GM19023 (cell line): ENCODE results near the gene EIF5AL1.
A peak's percentile ranks its signal among the peaks of the same experiment; 100 is the strongest.
"Not testable (repeated sequence)": the region's sequence is repeated elsewhere in the genome, so short reads cannot be mapped to it uniquely, and the experiment has no call there.

Source experiments
- ATAC-seq: cut with Tn5 transposase; IDR thresholded peaks from one replicate; pipeline ENCODE4 v1.9.1; 2021; ENCODE audit warnings: mild to moderate bottlenecking, moderate library complexity; ENCODE audit not compliant: unreplicated experiment

The EIF5AL1 gene

DNA sequence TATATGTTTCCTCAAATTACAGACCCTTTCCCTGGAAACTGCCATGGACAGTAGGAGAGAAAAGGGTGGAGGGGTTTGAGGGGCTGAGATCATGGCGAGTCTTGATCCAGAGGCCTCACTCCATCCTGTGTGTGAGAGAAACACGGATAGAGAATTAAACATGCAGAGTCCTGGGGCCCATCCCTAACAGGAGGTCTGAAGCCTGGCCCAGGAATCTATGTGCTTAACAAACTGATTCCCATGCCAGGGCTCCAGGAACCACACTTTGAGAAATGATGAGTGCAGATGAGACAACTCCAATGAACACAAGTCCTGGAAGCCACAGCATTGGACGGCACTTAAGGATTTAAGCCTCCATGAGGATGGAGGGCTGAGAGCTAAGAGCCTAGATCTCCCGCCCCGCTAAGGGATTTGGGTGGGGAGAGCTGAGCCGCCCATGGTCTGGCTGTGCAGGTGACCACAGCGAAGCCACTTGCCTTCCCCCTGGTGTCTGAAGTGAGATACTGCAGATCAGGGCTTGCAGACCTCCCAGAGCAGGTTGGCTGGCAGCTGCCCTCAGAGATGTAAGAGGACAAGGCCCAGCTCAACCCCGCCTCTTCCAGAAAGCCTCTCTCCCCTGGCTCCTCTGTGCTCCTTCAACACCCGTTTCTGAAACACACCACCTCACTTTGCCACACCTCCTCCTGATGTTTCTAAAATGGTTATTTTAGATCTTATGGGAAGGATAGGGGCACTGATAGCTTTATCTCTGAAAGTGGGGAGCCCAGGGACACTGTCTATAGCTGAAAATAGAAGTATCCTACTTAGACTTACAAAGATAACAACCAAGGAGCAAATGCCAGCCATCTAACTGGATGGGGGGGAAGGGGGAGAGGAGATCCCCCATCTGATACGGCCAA lies 24.8 kb upstream of the EIF5AL1 start:
- ATAC-seq: peak; percentile 79

DNA sequence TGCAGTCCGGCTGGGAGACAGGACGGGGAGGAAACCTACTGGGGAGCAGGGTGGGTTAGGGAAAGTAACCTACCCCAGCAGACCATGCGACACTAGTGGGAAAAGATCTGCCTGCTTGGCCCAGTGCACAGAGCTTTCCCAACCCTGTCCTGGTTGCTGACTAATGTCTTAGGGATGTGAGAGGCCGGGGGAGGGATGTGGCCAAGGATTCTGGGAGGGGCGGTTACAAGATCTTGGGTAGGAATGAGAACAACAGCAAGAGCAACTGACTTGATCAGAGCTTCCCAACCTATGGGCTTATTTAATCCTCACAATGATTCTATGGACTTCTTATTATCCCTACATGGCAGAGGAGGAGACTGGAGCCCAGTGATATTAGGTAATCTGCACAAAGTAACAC lies 24.0 kb upstream of the EIF5AL1 start:
- no peak for ATAC-seq

DNA sequence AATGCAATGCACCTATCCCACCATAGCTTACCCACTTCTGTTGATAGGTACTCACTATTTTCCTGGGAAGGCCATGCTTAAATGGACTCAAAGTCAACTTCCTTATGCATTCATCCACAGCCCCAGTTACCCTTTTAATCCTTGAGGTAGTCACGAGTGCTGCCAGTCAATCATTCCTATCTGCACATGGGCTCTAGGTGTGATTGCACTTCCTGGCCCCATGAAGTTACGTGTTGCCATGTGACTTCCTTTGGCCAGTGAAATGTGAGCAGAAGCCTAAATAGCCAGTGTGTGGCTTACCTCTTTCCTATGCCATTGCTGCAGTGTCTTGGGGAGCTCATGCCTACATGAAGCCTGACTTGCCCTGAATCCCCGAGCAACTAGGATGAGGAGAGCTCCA lies 23.5 kb upstream of the EIF5AL1 start:
- ATAC-seq: no peak

DNA sequence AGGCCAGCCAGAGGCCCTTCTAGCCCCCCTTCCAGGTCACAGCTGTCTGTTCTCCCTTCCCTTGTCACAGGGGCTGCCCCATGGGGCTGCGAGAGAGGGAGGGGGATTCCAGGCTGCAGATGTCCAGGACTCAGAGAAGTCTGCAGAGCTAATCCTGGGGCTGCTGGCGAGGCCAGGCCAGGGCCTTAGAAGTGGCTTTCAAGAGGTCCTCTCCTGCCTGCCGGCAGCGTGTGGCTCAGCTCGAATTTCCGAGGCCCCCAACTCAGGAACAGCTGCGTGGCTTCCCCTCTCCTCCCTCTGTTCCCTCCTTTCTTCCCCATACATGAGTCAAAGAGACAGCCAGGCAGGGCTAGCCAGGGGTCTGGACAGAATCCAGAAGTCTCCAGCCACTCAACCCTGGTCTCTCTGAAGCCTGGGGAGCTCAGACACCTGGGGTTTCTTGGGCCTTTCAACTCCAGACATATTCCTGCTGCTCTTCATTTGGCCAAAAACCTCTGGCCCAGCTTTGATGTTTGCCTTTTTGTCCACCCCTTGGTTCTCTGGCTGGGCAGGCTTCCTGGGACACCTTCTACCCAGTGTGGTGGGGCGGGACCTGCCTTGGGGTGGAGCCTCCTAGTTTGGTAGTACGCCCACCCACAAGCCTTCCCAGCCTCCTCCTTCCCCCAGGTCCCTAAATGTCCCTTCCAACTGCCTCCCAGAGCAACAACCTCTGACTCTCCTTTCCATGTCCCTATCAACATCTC lies 21.8 kb upstream of the EIF5AL1 start:
- no peak for ATAC-seq

DNA sequence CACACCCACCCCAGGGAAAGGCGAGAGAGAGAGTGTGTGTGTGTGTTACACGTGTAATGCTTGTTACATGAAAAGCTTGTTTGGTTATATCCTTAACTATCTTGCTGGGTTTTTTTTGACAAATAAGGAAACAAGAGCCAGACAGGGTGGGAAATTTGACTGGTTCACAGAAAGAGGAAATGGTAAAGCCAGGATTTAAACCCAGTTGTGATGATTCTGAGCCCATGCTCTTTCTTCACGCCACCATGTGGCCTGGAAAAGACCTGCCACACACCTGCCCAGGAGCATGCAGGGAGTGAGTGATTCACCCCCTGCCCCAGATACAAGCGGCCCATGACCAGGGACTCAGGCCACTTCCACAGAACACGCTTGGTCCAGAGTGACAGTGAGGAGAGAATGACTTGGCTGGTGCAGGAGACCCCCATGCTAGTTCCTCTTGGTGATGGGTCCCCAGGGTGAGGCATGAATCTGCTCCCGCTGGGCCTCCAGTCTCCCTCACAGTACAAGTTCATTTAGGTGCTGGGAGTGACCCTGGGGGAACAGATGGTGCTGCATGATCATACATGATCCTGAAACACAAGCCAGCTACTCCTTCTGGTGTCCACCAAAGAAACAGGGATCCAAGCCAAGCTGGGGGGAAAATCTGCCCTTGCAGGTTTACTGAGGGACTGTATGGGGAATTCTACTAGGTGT lies 21.0 kb upstream of the EIF5AL1 start:
- ATAC-seq: no peak

DNA sequence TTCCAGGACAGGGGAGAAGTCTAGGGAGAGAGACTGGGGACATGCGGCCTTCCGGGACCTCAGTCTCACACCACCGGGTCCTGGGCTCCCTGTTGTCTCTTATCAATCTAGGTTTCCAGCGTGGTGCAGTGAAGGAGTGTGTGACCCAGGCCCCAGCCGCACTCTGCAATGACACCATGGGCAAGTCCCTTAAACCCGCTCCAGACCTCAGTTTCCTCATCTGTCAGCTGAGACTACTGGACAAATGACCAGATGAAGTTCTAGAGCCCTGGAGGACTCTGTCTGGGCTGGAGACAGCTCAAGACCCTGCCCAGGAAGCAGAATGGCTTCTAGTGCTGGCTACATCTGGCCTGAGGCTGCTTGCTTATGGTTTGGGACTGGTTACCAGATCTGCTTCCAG lies 20.1 kb upstream of the EIF5AL1 start:
- ATAC-seq: no peak

DNA sequence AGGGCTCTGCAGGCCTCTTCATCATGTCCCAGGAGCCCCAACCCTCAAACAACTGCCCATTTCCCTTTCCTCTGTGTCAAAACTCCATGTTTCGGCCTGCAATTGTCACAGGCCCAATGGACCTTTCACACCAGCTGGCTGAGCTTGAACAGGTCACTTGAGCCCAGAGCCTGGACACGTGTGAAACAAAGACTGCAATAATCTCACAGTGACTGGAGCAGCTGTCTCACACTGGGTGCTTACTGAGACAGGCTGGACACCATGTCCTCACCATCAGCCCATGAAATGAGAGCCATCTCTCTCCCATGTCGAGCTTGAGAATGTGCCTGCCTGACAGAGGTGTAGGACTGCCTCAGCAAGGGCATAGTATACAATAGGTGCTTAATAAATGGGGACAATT lies 19.5 kb upstream of the EIF5AL1 start:
- no peak for ATAC-seq

DNA sequence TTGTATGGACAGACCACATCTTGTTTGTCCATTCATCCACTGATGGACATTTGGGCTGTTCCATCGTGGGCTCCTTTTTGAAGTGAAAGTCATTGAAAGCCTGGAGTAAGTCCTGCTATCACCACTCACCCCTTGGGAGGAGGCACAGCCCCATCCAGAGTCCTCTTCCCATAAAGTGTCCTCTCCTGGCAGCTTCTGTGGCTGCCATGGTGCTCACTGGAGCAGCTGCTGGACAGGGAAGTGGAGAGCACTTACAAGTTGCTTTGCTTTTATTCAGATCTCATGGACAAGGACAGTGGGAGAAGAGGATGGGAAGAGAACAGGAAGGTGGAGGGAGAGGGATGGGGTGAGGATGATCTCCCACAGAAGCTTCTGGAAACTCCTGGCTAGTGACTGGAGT lies 18.5 kb upstream of the EIF5AL1 start:
- no peak for ATAC-seq

DNA sequence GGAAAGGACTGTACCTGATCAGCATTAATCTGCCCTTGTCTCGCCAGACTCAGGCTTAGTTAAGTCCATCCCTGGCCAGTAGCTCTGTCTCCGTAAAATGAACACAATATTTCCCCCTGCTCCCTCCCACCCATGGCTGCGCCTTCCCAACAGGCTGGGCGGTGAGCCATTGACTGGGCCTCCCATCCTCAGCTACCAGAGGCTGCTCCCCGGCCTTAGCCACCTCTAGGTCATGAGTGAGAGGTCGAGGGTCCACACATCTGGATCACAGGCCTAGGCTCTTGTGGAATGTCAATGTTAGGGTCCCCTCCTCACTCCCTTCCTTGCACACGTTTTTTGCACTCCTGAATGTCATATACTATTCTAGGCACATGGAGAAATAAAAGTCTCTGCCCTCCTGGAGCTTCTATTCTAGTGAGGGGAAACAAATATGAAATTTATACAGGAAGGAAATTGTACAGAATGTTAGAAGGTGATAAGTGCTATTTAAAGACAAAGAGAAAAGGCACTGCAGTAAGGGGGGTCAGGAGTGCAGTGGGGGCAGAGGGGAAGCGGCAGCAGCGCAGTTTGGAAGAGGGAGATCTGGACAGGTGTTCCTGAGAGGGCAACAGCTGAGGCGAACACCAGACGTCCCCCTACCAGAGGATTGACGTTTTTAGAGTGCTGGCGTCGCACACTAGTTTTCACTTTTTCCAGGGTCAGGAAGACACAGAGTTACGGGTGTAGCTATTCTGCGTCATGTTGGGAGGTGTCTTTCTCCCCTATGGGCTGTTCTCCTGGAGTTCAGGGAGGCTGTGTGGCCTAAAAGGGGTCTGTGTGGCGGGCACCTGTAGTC lies 17.2 kb upstream of the EIF5AL1 start:
- no peak for ATAC-seq

DNA sequence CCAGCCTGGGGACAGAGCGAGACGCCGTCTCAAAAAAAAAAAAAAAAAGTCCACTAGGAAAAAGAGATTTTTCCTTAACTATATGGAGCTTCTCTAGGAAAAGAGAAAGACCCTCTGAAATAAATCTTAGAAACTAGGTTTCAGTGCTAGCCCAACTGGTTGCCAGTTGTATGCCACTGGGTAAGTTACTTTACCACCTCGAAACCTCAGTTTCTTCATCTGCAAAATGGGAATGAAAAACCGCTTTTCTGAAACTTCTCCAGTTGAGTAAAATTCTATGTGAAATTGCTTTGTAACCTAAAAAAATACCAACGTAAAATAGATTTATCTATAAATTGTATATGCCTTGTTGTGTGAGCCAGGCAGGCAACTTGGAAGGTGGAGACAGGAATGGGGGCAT lies 16.5 kb upstream of the EIF5AL1 start:
- no peak for ATAC-seq

DNA sequence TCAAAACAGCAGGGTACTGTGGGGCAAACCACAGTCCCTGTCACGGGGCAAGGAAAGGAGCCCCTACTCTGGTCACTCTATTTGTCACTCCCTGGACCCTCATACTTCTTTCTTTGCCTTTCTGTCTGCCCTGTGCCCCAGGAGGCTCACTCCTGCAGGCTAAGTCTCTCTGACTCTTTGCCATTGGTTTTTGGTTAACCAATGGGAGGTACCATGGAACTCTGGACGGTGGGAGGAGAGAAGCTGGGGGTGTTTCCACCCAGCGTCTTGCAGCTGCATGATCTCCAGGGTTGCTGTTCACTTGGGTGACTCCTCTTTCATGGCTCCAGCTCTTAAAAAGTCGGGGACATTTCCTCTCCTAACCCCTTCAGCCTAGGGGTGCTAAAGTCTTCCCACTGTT lies 15.4 kb upstream of the EIF5AL1 start:
- ATAC-seq: no peak

DNA sequence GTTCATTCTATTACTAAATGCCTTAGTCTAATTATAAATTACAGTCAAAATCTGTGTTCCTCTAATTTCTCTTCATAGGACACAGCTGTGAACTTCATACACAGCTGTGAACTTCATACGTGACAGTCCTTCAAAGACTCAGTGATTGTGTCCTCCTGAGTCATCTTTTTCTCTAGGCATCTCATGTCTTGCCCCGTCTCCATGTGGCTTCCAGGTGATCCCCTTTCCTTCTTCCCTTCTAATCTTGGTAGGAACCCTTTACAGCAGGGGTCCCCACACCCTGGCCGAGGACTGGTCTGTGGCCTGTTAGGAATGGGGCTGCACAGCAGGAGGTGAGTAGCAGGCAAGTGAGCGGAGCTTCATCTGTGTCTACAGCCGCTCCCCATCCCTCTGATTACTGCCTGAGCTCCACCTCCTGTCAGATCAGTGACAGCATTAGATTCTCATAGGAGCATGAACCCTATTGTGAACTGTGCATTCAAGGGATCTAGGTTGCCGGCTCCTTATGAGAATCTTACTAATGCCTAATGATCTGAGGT lies 14.0 kb upstream of the EIF5AL1 start:
- ATAC-seq: no peak

DNA sequence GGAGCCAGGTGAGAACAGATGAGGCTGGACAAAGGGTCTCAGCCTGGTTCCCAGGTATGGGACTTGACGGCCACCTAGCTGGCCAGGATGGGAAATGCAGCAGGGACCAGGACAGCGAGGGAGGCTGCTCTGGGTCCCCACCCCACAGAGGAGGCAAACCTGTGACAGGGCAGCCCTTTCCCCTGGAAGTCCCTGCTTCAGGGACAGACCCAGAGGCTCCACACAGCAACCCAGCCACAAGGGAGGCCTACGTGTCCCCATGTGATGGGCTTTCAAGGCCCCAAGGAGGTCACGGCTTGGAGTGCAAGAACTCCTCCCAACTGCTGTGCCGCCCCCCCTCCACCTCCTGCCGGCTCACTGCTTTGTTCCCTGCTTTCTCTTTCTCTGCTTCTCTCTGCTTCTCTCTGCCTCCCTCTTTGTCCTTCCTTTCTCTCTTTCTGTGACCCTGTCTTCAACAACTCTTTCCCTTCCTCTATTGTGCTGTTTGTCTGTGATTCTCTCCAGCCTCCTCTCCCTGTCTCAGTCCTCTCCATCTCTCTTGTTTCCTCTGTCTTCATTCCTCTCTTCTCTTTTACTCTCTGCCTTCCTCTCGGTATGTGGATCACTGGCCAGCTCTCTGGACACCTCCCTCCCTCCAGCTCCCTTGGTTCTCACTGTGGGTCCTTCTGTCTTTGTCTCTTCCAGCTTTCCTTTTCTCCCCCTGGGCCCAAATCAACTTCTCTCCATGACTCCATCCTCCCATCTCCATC lies 9.6 kb upstream of the EIF5AL1 start:
- no peak for ATAC-seq

DNA sequence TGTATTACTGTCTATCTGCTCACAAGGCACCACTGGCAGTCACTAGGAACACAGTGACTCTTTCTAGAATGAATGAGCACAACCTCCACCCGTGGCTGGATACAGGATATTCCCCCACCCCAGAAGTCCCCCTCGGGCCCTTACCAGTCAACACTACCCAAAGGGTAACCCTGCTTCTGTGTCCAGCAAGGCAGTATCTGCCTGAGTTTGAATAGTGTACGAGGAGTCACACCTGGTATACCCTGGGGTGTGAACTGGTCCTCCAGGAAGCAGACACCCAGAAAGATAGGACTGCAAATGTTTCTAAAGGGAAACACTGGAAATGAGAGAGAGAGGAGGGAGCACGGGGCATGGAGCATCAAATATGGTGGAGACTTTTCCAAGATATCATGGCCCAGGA lies 8.5 kb upstream of the EIF5AL1 start:
- not testable (repeated sequence) for ATAC-seq

DNA sequence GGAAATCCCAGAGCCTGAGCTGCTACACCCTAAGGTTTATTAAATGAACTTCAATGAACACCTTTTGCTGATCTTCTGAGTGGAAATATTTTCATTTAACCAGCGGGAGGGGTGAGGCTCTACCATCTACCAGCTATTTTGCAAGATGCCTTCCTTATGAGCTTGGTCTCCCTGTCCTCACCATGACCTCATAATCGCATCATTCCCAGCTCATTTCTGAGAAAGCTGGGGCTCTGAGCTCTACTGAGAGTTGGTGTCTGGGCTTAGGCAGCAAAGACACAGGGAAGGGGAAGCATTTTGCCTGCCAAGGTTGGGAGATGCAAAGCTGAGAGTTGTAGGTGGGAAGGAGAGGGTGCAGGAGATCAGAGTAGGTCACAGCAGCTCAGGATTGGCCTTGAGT lies 7.8 kb upstream of the EIF5AL1 start:
- not testable (repeated sequence) for ATAC-seq

DNA sequence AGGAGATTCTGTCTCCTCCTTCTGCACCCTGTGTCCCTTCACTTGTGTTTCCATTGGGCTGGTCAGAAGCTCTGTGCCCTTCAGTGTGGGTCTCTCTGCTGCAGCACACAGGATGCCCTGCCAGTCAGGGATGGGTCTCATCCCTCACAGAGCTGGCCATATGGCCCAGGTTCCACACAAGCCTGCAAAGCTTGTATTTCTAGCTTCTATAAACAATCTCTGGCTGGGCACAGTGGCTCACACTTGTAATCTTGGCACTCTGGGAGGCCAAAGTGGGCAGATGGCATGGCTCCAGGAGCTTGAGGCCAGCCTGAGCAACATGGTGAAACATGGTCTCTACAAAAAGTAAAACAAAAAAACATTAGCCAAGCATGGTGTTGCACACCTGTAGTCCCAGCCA lies 7.0 kb upstream of the EIF5AL1 start:
- ATAC-seq: not testable (repeated sequence)

DNA sequence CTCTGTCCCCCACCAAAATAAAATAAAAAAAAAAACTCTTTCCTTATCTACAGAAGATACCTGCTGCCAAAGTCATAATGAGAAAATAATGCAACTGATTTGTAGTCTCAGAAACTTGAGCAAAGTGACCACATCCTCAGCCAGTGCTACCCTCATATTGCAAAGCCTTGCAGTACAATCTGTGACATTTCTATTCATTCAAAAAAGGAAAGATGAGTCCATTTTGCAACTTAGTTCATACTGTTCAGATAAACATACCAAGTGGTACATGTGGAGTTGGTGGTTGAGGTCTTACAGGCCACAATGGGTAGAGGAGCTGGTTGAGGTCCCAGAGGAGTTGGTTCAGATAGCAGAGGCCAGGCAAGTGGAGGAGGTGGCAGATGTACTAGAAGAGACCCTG lies 6.5 kb upstream of the EIF5AL1 start:
- no peak for ATAC-seq

DNA sequence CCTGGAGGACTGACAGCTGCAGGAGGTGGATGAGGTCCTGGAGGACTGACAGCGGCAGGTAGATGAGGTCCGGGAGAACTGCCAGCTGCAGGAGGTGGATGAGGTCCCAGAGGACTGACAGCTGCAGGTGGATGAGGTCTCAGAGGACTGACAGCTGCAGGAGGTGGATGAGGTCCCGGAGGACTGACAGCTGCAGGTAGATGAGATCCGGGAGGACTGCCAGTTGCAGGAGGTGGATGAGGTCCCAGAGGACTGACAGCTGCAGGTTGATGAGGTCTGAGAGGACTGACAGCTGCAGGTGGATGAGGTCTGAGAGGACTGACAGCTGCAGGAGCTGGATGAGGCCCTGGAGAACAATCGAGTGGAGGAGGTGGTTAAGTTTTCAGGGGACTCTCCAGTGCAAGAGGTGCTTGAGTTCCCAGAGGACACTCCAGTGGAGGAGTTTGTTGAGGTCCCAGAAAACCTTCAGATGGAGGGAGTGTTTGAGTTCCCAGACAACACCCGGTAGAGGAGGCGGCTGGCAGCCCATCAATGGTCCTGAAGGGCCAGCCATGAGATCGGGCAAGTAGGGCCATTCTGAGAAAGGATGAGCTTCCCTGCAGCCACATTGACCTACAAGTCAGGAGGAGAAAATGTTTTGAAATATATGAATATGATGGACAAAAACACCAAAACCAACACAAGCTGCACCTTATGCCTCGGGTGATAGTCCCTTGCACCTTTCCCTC lies 4.7 kb upstream of the EIF5AL1 start:
- no peak for ATAC-seq

DNA sequence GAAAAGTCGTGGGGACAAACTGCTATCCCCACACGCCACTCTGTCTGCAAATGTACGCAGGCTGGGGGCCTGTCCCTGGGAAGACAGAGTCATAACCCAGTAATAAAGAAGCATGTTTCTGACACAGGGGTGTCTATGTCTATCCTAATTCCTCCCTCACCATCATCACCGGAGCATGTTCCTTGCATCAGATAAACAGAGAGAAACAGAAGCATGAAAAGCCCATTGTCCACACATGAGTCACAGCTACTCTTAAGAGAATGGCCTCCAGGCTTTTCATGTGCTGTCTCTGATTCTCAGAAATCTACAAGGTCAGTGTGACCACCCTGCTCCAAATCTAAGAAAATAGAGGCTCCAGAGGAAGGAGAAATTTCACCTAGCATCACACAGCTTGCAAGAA lies 4.1 kb upstream of the EIF5AL1 start:
- not testable (repeated sequence) for ATAC-seq
